ENCODE measurements around the gene SRGAP3. TPM values are rescaled to one million over a fixed set of nuclear protein-coding genes. Genes with fewer than 3 reads are reported as not detected.

SRGAP3 gene
- total and polyA plus RNA-seq, 2 donors (not counting 1 experiment from before 2014, with no cell fraction given) = 1.4 to 1.5 TPM

- H3K9ac ChIP-seq (ENCODE audit: low read length) = no peak overlapping the region
- H3K27me3 ChIP-seq (replicated peaks in 1 of 4; ENCODE audit: control extremely low read depth in 1 of 4, control insufficient read depth in 3 of 4, insufficient read depth in 4 of 4, low read length in 3 of 4) = peaks cover 0 to 3% (median 0%) of the 10 kb centered on the region in 4 experiments
- H2AFZ ChIP-seq (ENCODE audit: insufficient read depth, low read depth, low read length, poor library complexity, severe bottlenecking) = no peak overlapping the region
- Mint-ChIP-seq H3K27ac (no peak overlapping the region), H3K4me3 (no peak overlapping the region), H3K27me3 (peaks cover 11% of the 10 kb centered on the region), H3K4me1 (no peaks in the 10 kb centered on the region), H3K9me3 (ENCODE audit: insufficient read depth) (no peaks in the 10 kb centered on the region)
- no peaks in the 10 kb centered on the region for H3K79me2 ChIP-seq (ENCODE audit: control insufficient read depth, insufficient read depth, low read length)
- no peaks in the 10 kb centered on the region for H4K20me1 ChIP-seq (ENCODE audit: control insufficient read depth, insufficient read depth, low read length, poor library complexity, severe bottlenecking)
- no peak overlapping the region for H3K4me3 ChIP-seq (ENCODE audit: control extremely low read depth in 1 of 5, extremely low read depth in 1 of 5, insufficient read depth in 1 of 5, low read depth in 2 of 5, low read length in 4 of 5)
- no peak for DNase-seq
- no peak for ATAC-seq (ENCODE audit: low read depth)
- no peaks in the 10 kb centered on the region for H3K4me1 ChIP-seq (ENCODE audit: control insufficient read depth in 2 of 2, insufficient read depth in 2 of 2, low read length in 2 of 2)
- no peak overlapping the region for H3K4me2 ChIP-seq (replicated peaks; ENCODE audit: low read depth, low read length, poor library complexity, severe bottlenecking)
- 88% methylated on average over 1 of the region's 1 CpG for WGBS (ENCODE audit: insufficient coverage)
- no peak overlapping the region for H3K27ac ChIP-seq (ENCODE audit: low read length in 2 of 2)
- intact Hi-C loops (cut with micrococcal nuclease) = no loop called here
- H3K9me3 ChIP-seq (ENCODE audit: control extremely low read depth in 1 of 3, control insufficient read depth in 2 of 3, insufficient read depth in 1 of 3, low read length in 2 of 3) = no peaks in the 10 kb centered on the region
- no peaks in the 10 kb centered on the region for H3K36me3 ChIP-seq (replicated peaks in 1 of 2; ENCODE audit: control extremely low read depth in 1 of 2, control insufficient read depth in 1 of 2, extremely low read depth in 1 of 2, insufficient read depth in 2 of 2, low read length in 1 of 2)
- ChIA-PET POLR2A (no interaction called here), CTCF (no interaction called here)
- TF ChIP-seq EZH2 (IDR thresholded peaks at IDR 0.05; ENCODE audit: borderline replicate concordance, insufficient read depth, low read depth, low read length, poor library complexity, severe bottlenecking) = no peak
- TF ChIP-seq, protein P1, sequence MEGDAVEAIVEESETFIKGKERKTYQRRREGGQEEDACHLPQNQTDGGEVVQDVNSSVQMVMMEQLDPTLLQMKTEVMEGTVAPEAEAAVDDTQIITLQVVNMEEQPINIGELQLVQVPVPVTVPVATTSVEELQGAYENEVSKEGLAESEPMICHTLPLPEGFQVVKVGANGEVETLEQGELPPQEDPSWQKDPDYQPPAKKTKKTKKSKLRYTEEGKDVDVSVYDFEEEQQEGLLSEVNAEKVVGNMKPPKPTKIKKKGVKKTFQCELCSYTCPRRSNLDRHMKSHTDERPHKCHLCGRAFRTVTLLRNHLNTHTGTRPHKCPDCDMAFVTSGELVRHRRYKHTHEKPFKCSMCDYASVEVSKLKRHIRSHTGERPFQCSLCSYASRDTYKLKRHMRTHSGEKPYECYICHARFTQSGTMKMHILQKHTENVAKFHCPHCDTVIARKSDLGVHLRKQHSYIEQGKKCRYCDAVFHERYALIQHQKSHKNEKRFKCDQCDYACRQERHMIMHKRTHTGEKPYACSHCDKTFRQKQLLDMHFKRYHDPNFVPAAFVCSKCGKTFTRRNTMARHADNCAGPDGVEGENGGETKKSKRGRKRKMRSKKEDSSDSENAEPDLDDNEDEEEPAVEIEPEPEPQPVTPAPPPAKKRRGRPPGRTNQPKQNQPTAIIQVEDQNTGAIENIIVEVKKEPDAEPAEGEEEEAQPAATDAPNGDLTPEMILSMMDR (IDR thresholded peaks at IDR 0.05) = no peak
Observed at GRCh38 chr3:9069971-9070370, 179.5 kb downstream of the SRGAP3 start.

- 88% methylated on average over 4 of the region's 5 CpGs for WGBS (ENCODE audit: insufficient coverage)
- Histone ChIP-seq H3K36me3 (replicated peaks in 1 of 2; ENCODE audit: control extremely low read depth in 1 of 2, control insufficient read depth in 1 of 2, extremely low read depth in 1 of 2, insufficient read depth in 2 of 2, low read length in 1 of 2) (no peaks in the 10 kb centered on the region), H3K27ac (ENCODE audit: low read length in 2 of 2) (no peak overlapping the region), H3K9me3 (ENCODE audit: control extremely low read depth in 1 of 3, control insufficient read depth in 2 of 3, insufficient read depth in 1 of 3, low read length in 2 of 3) (peaks cover 0 to 5% (median 0%) of the 10 kb centered on the region in 3 donors), H3K79me2 (ENCODE audit: control insufficient read depth, insufficient read depth, low read length) (no peaks in the 10 kb centered on the region), H3K4me1 (ENCODE audit: control insufficient read depth in 2 of 2, insufficient read depth in 2 of 2, low read length in 2 of 2) (no peaks in the 10 kb centered on the region), H2AFZ (ENCODE audit: insufficient read depth, low read depth, low read length, poor library complexity, severe bottlenecking) (no peak overlapping the region), H3K27me3 (replicated peaks in 1 of 4; ENCODE audit: control extremely low read depth in 1 of 4, control insufficient read depth in 3 of 4, insufficient read depth in 4 of 4, low read length in 3 of 4) (peaks cover 0 to 5% (median 0%) of the 10 kb centered on the region in 4 experiments), H4K20me1 (ENCODE audit: control insufficient read depth, insufficient read depth, low read length, poor library complexity, severe bottlenecking) (no peaks in the 10 kb centered on the region), H3K4me3 (ENCODE audit: control extremely low read depth in 1 of 5, extremely low read depth in 1 of 5, insufficient read depth in 1 of 5, low read depth in 2 of 5, low read length in 4 of 5) (no peak overlapping the region), H3K4me2 (replicated peaks; ENCODE audit: low read depth, low read length, poor library complexity, severe bottlenecking) (no peak overlapping the region), H3K9ac (ENCODE audit: low read length) (no peak overlapping the region)
- ATAC-seq (ENCODE audit: low read depth) (no peak), DNase-seq (no peak)
- intact Hi-C loops (cut with micrococcal nuclease) = no loop called here
- Mint-ChIP-seq H3K27me3 (peaks cover 11% of the 10 kb centered on the region), H3K27ac (no peak overlapping the region), H3K4me1 (no peaks in the 10 kb centered on the region), H3K4me3 (no peak overlapping the region), H3K9me3 (ENCODE audit: insufficient read depth) (no peaks in the 10 kb centered on the region)
- TF ChIP-seq, protein P1 (IDR thresholded peaks at IDR 0.05) = no peak
- TF ChIP-seq EZH2 (IDR thresholded peaks at IDR 0.05; ENCODE audit: borderline replicate concordance, insufficient read depth, low read depth, low read length, poor library complexity, severe bottlenecking) = no peak
- CTCF ChIA-PET = no interaction called here
- POLR2A ChIA-PET = no interaction called here
Observed at GRCh38 chr3:9068051-9068450, 181.4 kb downstream of the SRGAP3 start.

Data from B cell (primary cell).